ENCODE results near the gene SEMA4C. TPM values are rescaled to one million over a fixed set of nuclear protein-coding genes. Genes with fewer than 3 reads are reported as not detected.

Gene SEMA4C
- polyA plus RNA-seq, 1 donor from 2014 or later: 88.7 TPM

- Histone ChIP-seq H3K27me3 (ENCODE audit: insufficient read depth, low read depth, low read length) (no peaks in the 10 kb centered on the region), H3K4me3 (ENCODE audit: low read length) (no peak overlapping the region), H2AFZ (ENCODE audit: low read depth, low read length) (no peak overlapping the region), H3K4me2 (ENCODE audit: low read length) (no peak overlapping the region), H3K9me3 (ENCODE audit: low read length) (no peaks in the 10 kb centered on the region), H3K79me2 (replicated peaks; ENCODE audit: insufficient read depth, low read length) (no peaks in the 10 kb centered on the region), H3K9ac (ENCODE audit: low read length) (no peak overlapping the region), H3K27ac (ENCODE audit: low read length) (no peak overlapping the region), H3K9me2 (ENCODE audit: insufficient read depth, low read length) (no peaks in the 10 kb centered on the region), H3K36me3 (ENCODE audit: insufficient read depth, low read length) (no peaks in the 10 kb centered on the region), H4K20me1 (ENCODE audit: insufficient read depth) (no peaks in the 10 kb centered on the region), H3F3A (ENCODE audit: insufficient read depth, low read length, poor library complexity, severe bottlenecking) (no peaks in the 10 kb centered on the region)
- TF ChIP-seq MXI1 (conservative IDR thresholded peaks at IDR 0.05; ENCODE audit: poor library complexity, severe bottlenecking) (no peak), CTCF (IDR thresholded peaks at IDR 0.05; ENCODE audit: poor library complexity, severe bottlenecking) (no peak), EP300 (conservative IDR thresholded peaks at IDR 0.05; ENCODE audit: poor library complexity, severe bottlenecking) (no peak), REST (IDR thresholded peaks at IDR 0.05; ENCODE audit: borderline replicate concordance) (no peak), TAF1 (IDR thresholded peaks at IDR 0.05; ENCODE audit: low read depth) (no peak), RAD21 (conservative IDR thresholded peaks at IDR 0.05) (no peak)
Observed at GRCh38 chr2:96895746-96896651, 26.1 kb upstream of the SEMA4C start.

GRCh38 chr2:96895032-96895745, 25.3 kb upstream of the SEMA4C start:
- H3F3A ChIP-seq (ENCODE audit: insufficient read depth, low read length, poor library complexity, severe bottlenecking): no peaks in the 10 kb centered on the region
- no peak overlapping the region for H3K9ac ChIP-seq (ENCODE audit: low read length)
- H3K9me3 ChIP-seq (ENCODE audit: low read length): no peaks in the 10 kb centered on the region
- H4K20me1 ChIP-seq (ENCODE audit: insufficient read depth): no peaks in the 10 kb centered on the region
- no peaks in the 10 kb centered on the region for H3K79me2 ChIP-seq (replicated peaks; ENCODE audit: insufficient read depth, low read length)
- no peaks in the 10 kb centered on the region for H3K27me3 ChIP-seq (ENCODE audit: insufficient read depth, low read depth, low read length)
- H2AFZ ChIP-seq (ENCODE audit: low read depth, low read length): no peak overlapping the region
- H3K36me3 ChIP-seq (ENCODE audit: insufficient read depth, low read length): no peaks in the 10 kb centered on the region
- TF ChIP-seq TAF1 (IDR thresholded peaks at IDR 0.05; ENCODE audit: low read depth) (no peak), REST (IDR thresholded peaks at IDR 0.05; ENCODE audit: borderline replicate concordance) (no peak), SMC3 (conservative IDR thresholded peaks at IDR 0.05; ENCODE audit: poor library complexity) (no peak), EP300 (conservative IDR thresholded peaks at IDR 0.05; ENCODE audit: poor library complexity, severe bottlenecking) (no peak), CTCF (IDR thresholded peaks at IDR 0.05; ENCODE audit: poor library complexity, severe bottlenecking) (no peak), RAD21 (conservative IDR thresholded peaks at IDR 0.05) (no peak), MXI1 (conservative IDR thresholded peaks at IDR 0.05; ENCODE audit: poor library complexity, severe bottlenecking) (no peak), POLR2AphosphoS5 (IDR thresholded peaks at IDR 0.05) (no peak), EZH2 (IDR thresholded peaks at IDR 0.05; ENCODE audit: borderline replicate concordance, insufficient read depth, low read length, poor library complexity, severe bottlenecking) (no peak)
- no peak overlapping the region for H3K27ac ChIP-seq (ENCODE audit: low read length)
- H3K4me3 ChIP-seq (ENCODE audit: low read length): no peak overlapping the region
- no peak overlapping the region for H3K4me2 ChIP-seq (ENCODE audit: low read length)
- no peaks in the 10 kb centered on the region for H3K9me2 ChIP-seq (ENCODE audit: insufficient read depth, low read length)

All from neural cell (in vitro differentiated cells).